ENCODE results near the gene C13orf46. TPM values are rescaled to one million over a fixed set of nuclear protein-coding genes. Genes with fewer than 3 reads are reported as not detected.

The C13orf46 gene
- total and polyA plus RNA-seq, 4 donors: 0.10 to 0.17 TPM; not detected in 2

GRCh38 chr13:113958373-113958772 is 15.5 kb downstream of the C13orf46 start:
- no peak overlapping the region for H3K4me3 ChIP-seq (ENCODE audit: low read depth in 1 of 3, low read length in 3 of 3)
- DNase-seq (ENCODE audit: low spot score): no peak
- peaks cover 0 to 1% (median 0%) of the 10 kb centered on the region in 4 donors for H3K9me3 ChIP-seq (ENCODE audit: control insufficient read depth in 4 of 4, low read length in 3 of 4)
- no peaks in the 10 kb centered on the region for H3K4me1 ChIP-seq (ENCODE audit: control insufficient read depth in 4 of 4, insufficient read depth in 4 of 4, low read length in 3 of 4)
- no peak for TF ChIP-seq REST (IDR thresholded peaks at IDR 0.05)
- no peaks in the 10 kb centered on the region for H3K36me3 ChIP-seq (ENCODE audit: control insufficient read depth in 4 of 4, insufficient read depth in 3 of 4, low read depth in 1 of 4, low read length in 3 of 4)
- H3K9ac ChIP-seq (ENCODE audit: low read depth in 1 of 2, low read length in 2 of 2): no peak overlapping the region
- H3K27ac ChIP-seq (ENCODE audit: low read depth in 1 of 2, low read length in 2 of 2): no peak overlapping the region
- 94% methylated on average over 22 of the region's 22 CpGs for WGBS
- H3K27me3 ChIP-seq (ENCODE audit: control insufficient read depth in 4 of 4, insufficient read depth in 4 of 4, low read length in 3 of 4): no peaks in the 10 kb centered on the region

- TF ChIP-seq TAF1 (conservative IDR thresholded peaks at IDR 0.05) (no peak), FOXA2 (IDR thresholded peaks at IDR 0.05) (no peak), JUND (IDR thresholded peaks at IDR 0.05) (no peak), GABPA (IDR thresholded peaks at IDR 0.05 in 1 of 2, conservative IDR thresholded peaks at IDR 0.05 in 1 of 2) (no peak), ZBTB33 (IDR thresholded peaks at IDR 0.05) (no peak), RXRA (IDR thresholded peaks at IDR 0.05) (no peak), MAX (IDR thresholded peaks at IDR 0.05) (no peak), FOXA1 (IDR thresholded peaks at IDR 0.05) (no peak), RAD21 (IDR thresholded peaks at IDR 0.05) (no peak), YY1 (IDR thresholded peaks at IDR 0.05) (no peak), CTCF (IDR thresholded peaks at IDR 0.05; ENCODE audit: low read depth, low read length, missing input control) (no peak), EGR1 (IDR thresholded peaks at IDR 0.05; ENCODE audit: low read depth in 2 of 2) (no peak), SP1 (IDR thresholded peaks at IDR 0.05) (no peak), ATF3 (IDR thresholded peaks at IDR 0.05) (no peak), HNF4G (IDR thresholded peaks at IDR 0.05) (no peak)
- Histone ChIP-seq H3K9me3 (ENCODE audit: control insufficient read depth in 4 of 4, low read length in 3 of 4) (peaks cover 0 to 1% (median 0%) of the 10 kb centered on the region in 4 donors), H3K4me3 (ENCODE audit: low read depth in 1 of 3, low read length in 3 of 3) (no peak overlapping the region), H3K27ac (ENCODE audit: low read depth in 1 of 2, low read length in 2 of 2) (no peak overlapping the region), H3K27me3 (ENCODE audit: control insufficient read depth in 4 of 4, insufficient read depth in 4 of 4, low read length in 3 of 4) (no peaks in the 10 kb centered on the region), H3K4me1 (ENCODE audit: control insufficient read depth in 4 of 4, insufficient read depth in 4 of 4, low read length in 3 of 4) (no peaks in the 10 kb centered on the region), H3K9ac (ENCODE audit: low read depth in 1 of 2, low read length in 2 of 2) (no peak overlapping the region), H3K36me3 (ENCODE audit: control insufficient read depth in 4 of 4, insufficient read depth in 3 of 4, low read depth in 1 of 4, low read length in 3 of 4) (no peaks in the 10 kb centered on the region)
- 95% methylated on average over 14 of the region's 14 CpGs for WGBS
- DNase-seq (ENCODE audit: low spot score): no peak
Observed at GRCh38 chr13:113956571-113956970, 17.3 kb downstream of the C13orf46 start.
